SK-N-SH treated with all-trans-retinoic acid at 6 μM for 48 hours (cell line): ENCODE data around the gene IFT25.
"Not testable (repeated sequence)": the region's sequence is repeated elsewhere in the genome, so short reads cannot be mapped to it uniquely, and the experiment has no call there.

Source experiments
- ARNTL ChIP-seq: fragments of 450-650 bp; formaldehyde crosslinking; IDR thresholded peaks from 2 replicates; pipeline ENCODE4 v1.5.0; 2020; ENCODE audit warnings: low read depth, mild to moderate bottlenecking, moderate library complexity, borderline replicate concordance
- CSRNP3 ChIP-seq: fragments of 250-450 bp; sonication (Bioruptor Pico); IDR thresholded peaks from 2 replicates; pipeline ENCODE4 v1.5.1; 2021; ENCODE audit warnings: mild to moderate bottlenecking, moderate library complexity
- ZNF565 ChIP-seq: fragments of 450-650 bp; formaldehyde crosslinking; conservative IDR thresholded peaks from 2 replicates; pipeline ENCODE4 v1.5.0; 2020; ENCODE audit warnings: low read depth, mild to moderate bottlenecking, moderate library complexity

GRCh38 chr1:53881853-53882252, 63.6 kb downstream of the IFT25 start:
- TF ChIP-seq ARNTL (CRISPR knock-in tag); CSRNP3 (CRISPR knock-in tag); ZNF565: not testable (repeated sequence)
